ENCODE measurements around the gene LRRK2.

LRRK2 gene

GRCh38 chr12:40309001-40309400, 84.2 kb downstream of the LRRK2 start:
- H3K27ac ChIP-seq (replicated peaks), result no peak overlapping the region
- DNase-seq (ENCODE audit: low read depth in 1 of 2, low spot score in 1 of 2), result no peak
- H3K4me3 ChIP-seq (replicated peaks; ENCODE audit: insufficient read depth, low read length), result no peak overlapping the region
- no peak for TF ChIP-seq SPI1 (IDR thresholded peaks at IDR 0.05; ENCODE audit: borderline replicate concordance, low read depth)
- TF ChIP-seq GABPA (IDR thresholded peaks at IDR 0.05; ENCODE audit: low read depth), result no peak
- TF ChIP-seq REST (IDR thresholded peaks at IDR 0.05; ENCODE audit: insufficient replicate concordance, low read depth), result no peak
- TF ChIP-seq POLR2AphosphoS5 (IDR thresholded peaks at IDR 0.05; ENCODE audit: low read depth), result no peak
- no peak for TF ChIP-seq CTCF (IDR thresholded peaks at IDR 0.05; ENCODE audit: insufficient read depth, low read length)
- H3K27me3 ChIP-seq (ENCODE audit: insufficient read depth, poor library complexity, severe bottlenecking), result no peaks in the 10 kb centered on the region

GRCh38 chr12:40310211-40310610, 85.4 kb downstream of the LRRK2 start:
- DNase-seq (ENCODE audit: low read depth in 1 of 2, low spot score in 1 of 2), result no peak
- no peak overlapping the region for H3K4me3 ChIP-seq (replicated peaks; ENCODE audit: insufficient read depth, low read length)
- TF ChIP-seq SPI1 (IDR thresholded peaks at IDR 0.05; ENCODE audit: borderline replicate concordance, low read depth) (no peak), POLR2AphosphoS5 (IDR thresholded peaks at IDR 0.05; ENCODE audit: low read depth) (no peak), REST (IDR thresholded peaks at IDR 0.05; ENCODE audit: insufficient replicate concordance, low read depth) (no peak), CTCF (IDR thresholded peaks at IDR 0.05; ENCODE audit: insufficient read depth, low read length) (no peak), GABPA (IDR thresholded peaks at IDR 0.05; ENCODE audit: low read depth) (no peak)
- H3K27me3 ChIP-seq (ENCODE audit: insufficient read depth, poor library complexity, severe bottlenecking), result no peaks in the 10 kb centered on the region
- H3K27ac ChIP-seq (replicated peaks), result no peak overlapping the region

- no peak overlapping the region for H3K27ac ChIP-seq (replicated peaks)
- no peaks in the 10 kb centered on the region for H3K27me3 ChIP-seq (ENCODE audit: insufficient read depth, poor library complexity, severe bottlenecking)
- DNase-seq (ENCODE audit: low read depth in 1 of 2, low spot score in 1 of 2), result no peak
- no peak overlapping the region for H3K4me3 ChIP-seq (replicated peaks; ENCODE audit: insufficient read depth, low read length)
- TF ChIP-seq CTCF (IDR thresholded peaks at IDR 0.05; ENCODE audit: insufficient read depth, low read length) (no peak), REST (IDR thresholded peaks at IDR 0.05; ENCODE audit: insufficient replicate concordance, low read depth) (no peak), SPI1 (IDR thresholded peaks at IDR 0.05; ENCODE audit: borderline replicate concordance, low read depth) (no peak), GABPA (IDR thresholded peaks at IDR 0.05; ENCODE audit: low read depth) (no peak), POLR2AphosphoS5 (IDR thresholded peaks at IDR 0.05; ENCODE audit: low read depth) (no peak)
Measured at GRCh38 chr12:40312196-40312595, 87.4 kb downstream of the LRRK2 start.

Measured in HL-60 (cell line).